ENCODE data around the gene NSG1. TPM values are rescaled to one million over a fixed set of nuclear protein-coding genes. Genes with fewer than 3 reads are reported as not detected.
A peak's percentile ranks its signal among the peaks of the same experiment; 100 is the strongest.

The NSG1 gene, protein sequence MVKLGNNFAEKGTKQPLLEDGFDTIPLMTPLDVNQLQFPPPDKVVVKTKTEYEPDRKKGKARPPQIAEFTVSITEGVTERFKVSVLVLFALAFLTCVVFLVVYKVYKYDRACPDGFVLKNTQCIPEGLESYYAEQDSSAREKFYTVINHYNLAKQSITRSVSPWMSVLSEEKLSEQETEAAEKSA
- 10.4 and 11.4 TPM in 2 replicates for polyA plus RNA-seq (2012; rRNA removed)
- 9.9 and 12.2 TPM in 2 replicates for polyA plus RNA-seq (2012; cell fraction: cytosol; rRNA removed)
- polyA plus RNA-seq (2012; cell fraction: nucleus; rRNA removed): 6.8 and 10.9 TPM in 2 replicates

DNA sequence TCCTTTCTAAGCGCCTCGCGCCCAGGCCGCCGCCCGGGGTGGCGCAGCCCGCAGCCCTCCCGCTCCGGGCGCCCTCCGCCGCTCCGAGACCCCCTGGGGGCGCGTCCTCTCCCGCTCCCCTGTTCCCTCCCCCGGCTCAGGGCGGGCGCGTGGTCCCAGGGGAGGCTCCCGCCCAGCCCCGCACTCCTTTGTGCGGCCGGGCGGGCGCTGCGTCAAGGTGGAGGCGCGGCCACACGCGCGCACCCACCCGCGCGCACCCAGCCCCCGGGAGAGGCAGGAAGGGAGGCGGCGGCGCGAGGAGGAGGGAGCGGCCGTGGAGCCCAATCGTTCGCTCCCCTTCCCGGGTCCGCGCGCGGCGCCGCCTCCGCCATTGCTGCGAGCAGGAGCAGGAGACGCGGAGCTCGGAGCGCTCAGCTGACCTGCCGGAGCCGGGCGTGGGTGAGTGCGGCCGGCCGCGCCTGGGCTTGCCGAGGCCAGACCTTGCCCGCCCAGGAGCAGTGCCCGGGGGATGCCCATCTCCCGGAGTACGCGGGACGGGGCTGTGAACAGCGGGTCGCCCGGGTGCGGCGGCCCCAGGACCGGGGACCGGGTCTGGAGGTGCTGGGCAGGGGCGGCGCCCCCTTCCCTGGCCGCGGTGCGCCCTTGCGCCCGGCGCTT, at the start of gene NSG1:
TSS of gene NSG1 (plus strand) at position 367 of the 657 bp plus-strand sequence. CDS start 528 bp downstream, outside the sequence.
- ChIA-PET CTCF (interaction anchor here (0.7 to 3.8 kb wide), 7 partner anchors 10 to 135 kb away, joined by 3 to 13 read pairs (median 3); no protein-coding TSS in a partner anchor), POLR2A (interaction anchor here (0.6 to 1.1 kb wide), 4 partner anchors 9 to 20 kb away, joined by 3 to 4 read pairs (median 3); no protein-coding TSS in a partner anchor)
- Histone ChIP-seq H3K79me2 (ENCODE audit: insufficient read depth) (no peaks in the 10 kb centered on the region), H3F3A (replicated peaks; ENCODE audit: insufficient read depth) (no peaks in the 10 kb centered on the region), H3K9ac (peak within 1 kb of the TSS; percentile 54), H3K9me2 (no peaks in the 10 kb centered on the region), H2AFZ (ENCODE audit: low read depth) (peak within 1 kb of the TSS; percentile 83), H3K4me3 (ENCODE audit: low read depth in 2 of 2, low read length in 1 of 2) (peak within 1 kb of the TSS; percentile 56 to 70), H3K9me3 (no peaks in the 10 kb centered on the region), H3K4me2 (peak within 1 kb of the TSS; percentile 98), H3K36me3 (replicated peaks in 1 of 2; ENCODE audit: control insufficient read depth in 1 of 2, insufficient read depth in 2 of 2, low read length in 1 of 2) (no peaks in the 10 kb centered on the region), H3K27me3 (ENCODE audit: insufficient read depth) (peaks cover 11% of the 10 kb centered on the region), H4K20me1 (ENCODE audit: insufficient read depth) (no peaks in the 10 kb centered on the region), H3K27ac (ENCODE audit: low read depth in 2 of 2, low read length in 1 of 2) (0 out of 4 replicates have a peak within 1 kb of the TSS, but pooled peaks of 1 of the 2 experiments have one; percentile 28), H3K4me1 (ENCODE audit: control insufficient read depth in 1 of 2, insufficient read depth in 2 of 2, low read depth in 1 of 2, low read length in 1 of 2) (peaks cover 0 to 11% of the 10 kb centered on the region in 2 experiments; a peak in 1 of 4 replicates)
- 0% methylated on average over 15 of the region's 87 CpGs for WGBS (ENCODE audit: low lambda C conversion rate)
- no peak for DNase-seq
- no peak for TF ChIP-seq TEAD4 (IDR thresholded peaks at IDR 0.05; ENCODE audit: borderline replicate concordance, insufficient read depth)
- TF ChIP-seq NRF1 (IDR thresholded peaks at IDR 0.05; ENCODE audit: low read depth, low read length): peak; percentile 34; the same call in 1 of the 2 replicates
- TF ChIP-seq MXI1 (IDR thresholded peaks at IDR 0.05; ENCODE audit: low read depth, low read length): peak; percentile 8; the same call in 1 of the 2 replicates
- TF ChIP-seq TCF12 (IDR thresholded peaks at IDR 0.05): no peak
- no peak for TF ChIP-seq TAF1 (IDR thresholded peaks at IDR 0.05; ENCODE audit: borderline replicate concordance, low read depth, low read length)
- no peak for TF ChIP-seq FOXJ3 (CRISPR knock-in tag; IDR thresholded peaks at IDR 0.05)
- no peak for TF ChIP-seq JUND (IDR thresholded peaks at IDR 0.05)
- TF ChIP-seq SIN3A (IDR thresholded peaks at IDR 0.05; ENCODE audit: borderline replicate concordance, low read depth, low read length): no peak

DNA sequence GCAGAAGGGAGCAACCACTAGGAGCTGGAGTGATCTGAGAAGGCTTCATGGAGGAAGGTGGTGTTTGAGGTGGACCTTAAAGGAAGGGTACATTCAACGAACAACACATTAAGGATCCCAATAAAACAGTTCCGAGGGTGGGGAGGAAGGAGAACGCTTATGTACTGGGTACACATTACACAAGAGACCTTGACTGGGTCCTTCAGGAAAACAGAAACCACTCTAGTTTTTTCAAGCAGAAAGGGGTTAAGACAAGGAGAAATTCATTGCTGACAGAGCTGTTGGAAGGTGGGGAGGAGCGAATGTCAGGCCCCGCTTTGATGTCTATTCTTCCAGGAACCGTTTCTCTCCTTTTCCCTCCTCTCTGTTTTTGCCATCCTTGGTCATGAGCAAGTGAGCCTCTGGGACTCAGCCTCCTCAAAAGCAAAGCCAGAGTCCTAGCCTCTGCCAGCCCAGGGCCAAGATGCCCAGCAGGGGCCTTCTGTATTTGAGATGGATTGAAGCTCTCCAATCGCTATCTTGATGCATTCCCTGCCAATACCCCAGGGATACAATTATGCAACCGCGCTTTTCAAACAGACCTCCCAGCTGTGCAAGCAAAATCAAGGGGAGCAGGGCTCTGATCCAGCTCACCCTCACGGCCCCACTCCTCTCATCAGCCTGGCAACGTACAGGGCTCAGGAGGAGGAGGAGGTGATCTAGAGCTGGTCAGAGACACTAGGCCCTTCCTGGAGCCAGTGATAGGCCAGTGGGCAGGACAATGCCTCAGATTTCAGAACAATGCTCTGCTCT, 48.5 kb upstream of the NSG1 start:
- no peaks in the 10 kb centered on the region; a peak in 1 of 4 replicates for H3K4me1 ChIP-seq (ENCODE audit: control insufficient read depth in 1 of 2, insufficient read depth in 2 of 2, low read depth in 1 of 2, low read length in 1 of 2)
- ChIA-PET POLR2A (interaction anchor here (1.1 kb wide), 1 partner anchor 90 kb away, joined by 5 read pairs; the partner anchor contains the start of gene TMEM128), CTCF (interaction anchor here (1.4 to 5.9 kb wide), 3 partner anchors 11 to 88 kb away, joined by 5 to 43 read pairs (median 5); no protein-coding TSS in a partner anchor)
- H4K20me1 ChIP-seq (ENCODE audit: insufficient read depth): no peaks in the 10 kb centered on the region
- no peak overlapping the region for H2AFZ ChIP-seq (ENCODE audit: low read depth)
- H3K27ac ChIP-seq (ENCODE audit: low read depth in 2 of 2, low read length in 1 of 2): no peak overlapping the region
- H3K9me3 ChIP-seq: no peaks in the 10 kb centered on the region
- WGBS (ENCODE audit: low lambda C conversion rate): 70% methylated on average over 11 of the region's 11 CpGs
- no peaks in the 10 kb centered on the region for H3K79me2 ChIP-seq (ENCODE audit: insufficient read depth)
- no peak overlapping the region for H3K4me3 ChIP-seq (ENCODE audit: low read depth in 2 of 2, low read length in 1 of 2)
- H3K4me2 ChIP-seq: no peak overlapping the region
- H3F3A ChIP-seq (replicated peaks; ENCODE audit: insufficient read depth): no peaks in the 10 kb centered on the region
- H3K36me3 ChIP-seq (replicated peaks in 1 of 2; ENCODE audit: control insufficient read depth in 1 of 2, insufficient read depth in 2 of 2, low read length in 1 of 2): no peaks in the 10 kb centered on the region
- no peak overlapping the region for H3K9ac ChIP-seq
- H3K27me3 ChIP-seq (ENCODE audit: insufficient read depth): no peaks in the 10 kb centered on the region; the same call in 1 of the 2 replicates
- no peak for DNase-seq
- H3K9me2 ChIP-seq: no peaks in the 10 kb centered on the region
- TF ChIP-seq TAF1 (IDR thresholded peaks at IDR 0.05; ENCODE audit: borderline replicate concordance, low read depth, low read length): no peak
- TF ChIP-seq, protein P1, sequence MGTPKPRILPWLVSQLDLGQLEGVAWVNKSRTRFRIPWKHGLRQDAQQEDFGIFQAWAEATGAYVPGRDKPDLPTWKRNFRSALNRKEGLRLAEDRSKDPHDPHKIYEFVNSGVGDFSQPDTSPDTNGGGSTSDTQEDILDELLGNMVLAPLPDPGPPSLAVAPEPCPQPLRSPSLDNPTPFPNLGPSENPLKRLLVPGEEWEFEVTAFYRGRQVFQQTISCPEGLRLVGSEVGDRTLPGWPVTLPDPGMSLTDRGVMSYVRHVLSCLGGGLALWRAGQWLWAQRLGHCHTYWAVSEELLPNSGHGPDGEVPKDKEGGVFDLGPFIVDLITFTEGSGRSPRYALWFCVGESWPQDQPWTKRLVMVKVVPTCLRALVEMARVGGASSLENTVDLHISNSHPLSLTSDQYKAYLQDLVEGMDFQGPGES (IDR thresholded peaks at IDR 0.05; ENCODE audit: low read depth, low read length): no peak
- TF ChIP-seq MXI1 (IDR thresholded peaks at IDR 0.05; ENCODE audit: low read depth, low read length): no peak
- TF ChIP-seq SIN3A (IDR thresholded peaks at IDR 0.05; ENCODE audit: borderline replicate concordance, low read depth, low read length): no peak
- TF ChIP-seq NRF1 (IDR thresholded peaks at IDR 0.05; ENCODE audit: low read depth, low read length): no peak
- TF ChIP-seq FOXJ3 (CRISPR knock-in tag; IDR thresholded peaks at IDR 0.05): no peak
- no peak for TF ChIP-seq CHD2 (IDR thresholded peaks at IDR 0.05; ENCODE audit: low read length, partially characterized antibody)
- no peak for TF ChIP-seq YY1 (IDR thresholded peaks at IDR 0.05; ENCODE audit: low read depth)
- TF ChIP-seq TCF12 (IDR thresholded peaks at IDR 0.05): no peak
- TF ChIP-seq, protein P2, sequence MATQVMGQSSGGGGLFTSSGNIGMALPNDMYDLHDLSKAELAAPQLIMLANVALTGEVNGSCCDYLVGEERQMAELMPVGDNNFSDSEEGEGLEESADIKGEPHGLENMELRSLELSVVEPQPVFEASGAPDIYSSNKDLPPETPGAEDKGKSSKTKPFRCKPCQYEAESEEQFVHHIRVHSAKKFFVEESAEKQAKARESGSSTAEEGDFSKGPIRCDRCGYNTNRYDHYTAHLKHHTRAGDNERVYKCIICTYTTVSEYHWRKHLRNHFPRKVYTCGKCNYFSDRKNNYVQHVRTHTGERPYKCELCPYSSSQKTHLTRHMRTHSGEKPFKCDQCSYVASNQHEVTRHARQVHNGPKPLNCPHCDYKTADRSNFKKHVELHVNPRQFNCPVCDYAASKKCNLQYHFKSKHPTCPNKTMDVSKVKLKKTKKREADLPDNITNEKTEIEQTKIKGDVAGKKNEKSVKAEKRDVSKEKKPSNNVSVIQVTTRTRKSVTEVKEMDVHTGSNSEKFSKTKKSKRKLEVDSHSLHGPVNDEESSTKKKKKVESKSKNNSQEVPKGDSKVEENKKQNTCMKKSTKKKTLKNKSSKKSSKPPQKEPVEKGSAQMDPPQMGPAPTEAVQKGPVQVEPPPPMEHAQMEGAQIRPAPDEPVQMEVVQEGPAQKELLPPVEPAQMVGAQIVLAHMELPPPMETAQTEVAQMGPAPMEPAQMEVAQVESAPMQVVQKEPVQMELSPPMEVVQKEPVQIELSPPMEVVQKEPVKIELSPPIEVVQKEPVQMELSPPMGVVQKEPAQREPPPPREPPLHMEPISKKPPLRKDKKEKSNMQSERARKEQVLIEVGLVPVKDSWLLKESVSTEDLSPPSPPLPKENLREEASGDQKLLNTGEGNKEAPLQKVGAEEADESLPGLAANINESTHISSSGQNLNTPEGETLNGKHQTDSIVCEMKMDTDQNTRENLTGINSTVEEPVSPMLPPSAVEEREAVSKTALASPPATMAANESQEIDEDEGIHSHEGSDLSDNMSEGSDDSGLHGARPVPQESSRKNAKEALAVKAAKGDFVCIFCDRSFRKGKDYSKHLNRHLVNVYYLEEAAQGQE (IDR thresholded peaks at IDR 0.05; ENCODE audit: low read depth, low read length): no peak
- no peak for TF ChIP-seq FOXM1 (IDR thresholded peaks at IDR 0.05; ENCODE audit: low read depth)
- TF ChIP-seq, protein P3, sequence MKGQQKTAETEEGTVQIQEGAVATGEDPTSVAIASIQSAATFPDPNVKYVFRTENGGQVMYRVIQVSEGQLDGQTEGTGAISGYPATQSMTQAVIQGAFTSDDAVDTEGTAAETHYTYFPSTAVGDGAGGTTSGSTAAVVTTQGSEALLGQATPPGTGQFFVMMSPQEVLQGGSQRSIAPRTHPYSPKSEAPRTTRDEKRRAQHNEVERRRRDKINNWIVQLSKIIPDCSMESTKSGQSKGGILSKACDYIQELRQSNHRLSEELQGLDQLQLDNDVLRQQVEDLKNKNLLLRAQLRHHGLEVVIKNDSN (IDR thresholded peaks at IDR 0.05; ENCODE audit: borderline replicate concordance, low read depth): no peak
- TF ChIP-seq RFX5 (IDR thresholded peaks at IDR 0.05; ENCODE audit: low read length): no peak
- TF ChIP-seq GABPA (IDR thresholded peaks at IDR 0.05; ENCODE audit: low read depth): no peak
- no peak for TF ChIP-seq MEF2A (IDR thresholded peaks at IDR 0.05; ENCODE audit: borderline replicate concordance, low read depth)
